ENCODE measurements around the gene GRIA4.
"Not testable (repeated sequence)": the region's sequence is repeated elsewhere in the genome, so short reads cannot be mapped to it uniquely, and the experiment has no call there.

Gene GRIA4

GRCh38 chr11:106003094-106003493, 393.2 kb downstream of the GRIA4 start:
- DNase-seq (ENCODE audit: low spot score): not testable (repeated sequence)

GRCh38 chr11:106011481-106011880, 401.6 kb downstream of the GRIA4 start:
- DNase-seq (ENCODE audit: low spot score): no peak

GRCh38 chr11:106012744-106013143, 402.9 kb downstream of the GRIA4 start:
- DNase-seq (ENCODE audit: low spot score): peak; percentile 46

- no peak for DNase-seq (ENCODE audit: low spot score)
Measured at GRCh38 chr11:106014035-106014434, 404.2 kb downstream of the GRIA4 start.

- no peak for DNase-seq (ENCODE audit: low spot score)
Measured at GRCh38 chr11:106014620-106015019, 404.7 kb downstream of the GRIA4 start.

- DNase-seq (ENCODE audit: low spot score): no peak
Measured at GRCh38 chr11:106015066-106015465, 405.2 kb downstream of the GRIA4 start.

- no peak for DNase-seq (ENCODE audit: low spot score)
Measured at GRCh38 chr11:106017093-106017492, 407.2 kb downstream of the GRIA4 start.

GRCh38 chr11:106021181-106021966, 411.5 kb downstream of the GRIA4 start:
- DNase-seq (ENCODE audit: low spot score): no peak

GRCh38 chr11:106021967-106022794, 412.3 kb downstream of the GRIA4 start, which contains the start of gene MSANTD4:
MSANTD4 (minus strand) TSS chr11:106022240; CDS start chr11:106010917, 11,323 bp downstream.
- DNase-seq (ENCODE audit: low spot score): peak; percentile 100

GRCh38 chr11:106022795-106023275, 413.0 kb downstream of the GRIA4 start:
- no peak for DNase-seq (ENCODE audit: low spot score)

GRCh38 chr11:106030609-106031008, 420.7 kb downstream of the GRIA4 start:
- DNase-seq (ENCODE audit: low spot score): no peak

- peak; percentile 90 for DNase-seq (ENCODE audit: low spot score)
Measured at GRCh38 chr11:106031202-106031810, 421.4 kb downstream of the GRIA4 start.

Measured in kidney capillary endothelial cell (primary cell).